K562 (cell line): ENCODE data around the gene CALCOCO2. TPM values are rescaled to one million over a fixed set of nuclear protein-coding genes. Genes with fewer than 3 reads are reported as not detected.
A peak's percentile ranks its signal among the peaks of the same experiment; 100 is the strongest.

Experiments used
- BCL6 ChIP-seq: fragments of 250-450 bp; sonication (Bioruptor Pico); IDR thresholded peaks from 2 replicates; pipeline ENCODE4 v1.4.0; 2020
- BRD4 ChIP-seq: fragments of 200-600 bp; sonication (generic); IDR thresholded peaks from 2 replicates; pipeline ENCODE4 v1.6.1; 2017; ENCODE audit warnings: inconsistent platforms
- CBFB ChIP-seq: sonication (generic); formaldehyde crosslinking; IDR thresholded peaks from 2 replicates; pipeline ENCODE4 v1.4.0; 2020; ENCODE audit warnings: mild to moderate bottlenecking, missing genetic modification reagents
- CBX2 ChIP-seq: fragments of 200-600 bp; sonication (generic); IDR thresholded peaks from one replicate; pipeline ENCODE4 v1.6.1; 2012; ENCODE audit warnings: mild to moderate bottlenecking, low read length, inconsistent platforms; ENCODE audit not compliant: insufficient read depth, poor library complexity, severe bottlenecking
- CHD4 ChIP-seq: fragments of 200-600 bp; sonication (generic); IDR thresholded peaks from 3 replicates; pipeline ENCODE4 v1.6.1; 2012; ENCODE audit warnings: low read depth, mild to moderate bottlenecking, mixed read lengths, low read length, inconsistent platforms; ENCODE audit not compliant: insufficient read depth, insufficient replicate concordance, poor library complexity, severe bottlenecking
- GABPB2 ChIP-seq: fragments of 250-450 bp; sonication (Bioruptor Pico); conservative IDR thresholded peaks from 2 replicates; pipeline ENCODE4 v1.5.1; 2021; ENCODE audit warnings: mild to moderate bottlenecking
- HMGXB4 ChIP-seq: sonication (generic); formaldehyde crosslinking; IDR thresholded peaks from 2 replicates; pipeline ENCODE4 v1.8.1; 2023; ENCODE audit warnings: mild to moderate bottlenecking, missing genetic modification reagents
- IRF1 ChIP-seq: sonication (generic); formaldehyde crosslinking; IDR thresholded peaks from 2 replicates; pipeline ENCODE4 v1.8.0; 2022; ENCODE audit warnings: missing genetic modification reagents, mild to moderate bottlenecking, borderline replicate concordance
- KAT7 ChIP-seq: sonication (generic); formaldehyde crosslinking; IDR thresholded peaks from 2 replicates; pipeline ENCODE4 v1.8.0; 2022; ENCODE audit warnings: missing genetic modification reagents, mild to moderate bottlenecking, borderline replicate concordance
- KDM2B ChIP-seq: fragments of 250-450 bp; sonication (Bioruptor Pico); IDR thresholded peaks from 2 replicates; pipeline ENCODE4 v1.8.0; 2021; ENCODE audit warnings: mild to moderate bottlenecking, moderate library complexity
- MTA3 ChIP-seq: fragments of 450-650 bp; formaldehyde crosslinking; IDR thresholded peaks from 2 replicates; pipeline ENCODE4 v1.6.1; 2017; ENCODE audit warnings: mild to moderate bottlenecking, borderline replicate concordance
- NBN ChIP-seq: fragments of 450-650 bp; IDR thresholded peaks from 2 replicates; pipeline ENCODE4 v1.6.1; 2016; ENCODE audit warnings: low read depth, mild to moderate bottlenecking
- POLR2AphosphoS5 ChIP-seq: IDR thresholded peaks from 2 replicates; pipeline ENCODE4 v1.6.1; 2011; ENCODE audit warnings: mild to moderate bottlenecking, low read depth, low read length, moderate library complexity; ENCODE audit not compliant: control insufficient read depth, insufficient read depth
- PRPF4 ChIP-seq: fragments of 200-400 bp; formaldehyde crosslinking; IDR thresholded peaks from one replicate; pipeline ENCODE4 v1.6.1; 2017; ENCODE audit warnings: low read length, low read depth, mild to moderate bottlenecking; ENCODE audit not compliant: insufficient read depth, poor library complexity, severe bottlenecking
- SMAD3 ChIP-seq: fragments of 450-650 bp; formaldehyde crosslinking; conservative IDR thresholded peaks from 2 replicates; pipeline ENCODE4 v1.4.0; 2020; ENCODE audit warnings: mild to moderate bottlenecking
- STAT6 ChIP-seq: sonication (generic); formaldehyde crosslinking; IDR thresholded peaks from 2 replicates; pipeline ENCODE4 v1.8.1; 2023; ENCODE audit warnings: mild to moderate bottlenecking, missing genetic modification reagents
- YBX1 ChIP-seq: fragments of 450-650 bp; IDR thresholded peaks from 2 replicates; pipeline ENCODE4 v1.7.1; 2016; ENCODE audit warnings: mild to moderate bottlenecking
- ZBTB8A ChIP-seq: fragments of 450-650 bp; IDR thresholded peaks from 2 replicates; pipeline ENCODE4 v1.6.1; 2018; ENCODE audit warnings: mild to moderate bottlenecking, moderate library complexity; ENCODE audit not compliant: partially characterized antibody
- ZNF12 ChIP-seq: sonication (generic); formaldehyde crosslinking; IDR thresholded peaks from 2 replicates; pipeline ENCODE4 v1.4.0; 2020; ENCODE audit warnings: mild to moderate bottlenecking, missing genetic modification reagents
- ZNF77 ChIP-seq: fragments of 250-450 bp; sonication (Bioruptor Pico); IDR thresholded peaks from 2 replicates; pipeline ENCODE4 v1.5.0; 2020
- ZZZ3 ChIP-seq: fragments of 450-650 bp; IDR thresholded peaks from 2 replicates; pipeline ENCODE4 v1.6.1; 2016; ENCODE audit warnings: antibody characterized with exemption, mild to moderate bottlenecking, moderate library complexity
- polyA plus RNA-seq, 8 experiments: library from polyadenylated mRNA; depleted of rRNA in 4 of 8; stranded (reverse) in 5 of 8; unstranded in 3 of 8; fragments of >200 nt; fragmentation: Nextera tagmentation in 2 of 8; fragmentation: Illumina TruSeq in 1 of 8; extraction: Ambion mirVana in 2 of 8; extraction: Trizol in 1 of 8; gene quantifications; 2 replicates each; pipeline versions ENCODE4 v1.2.1 to v1.2.3, GENCODE V29; 2011 to 2014; ENCODE audit warnings: inconsistent platforms in 1 of 8, missing spikeins in 1 of 8
- total RNA-seq, 7 experiments: library from RNA; depleted of rRNA in 6 of 7; stranded (reverse); fragments of >200 nt in 6 of 7; fragmentation: Illumina TruSeq in 2 of 7; extraction: Trizol in 2 of 7; gene quantifications; 2 replicates each; pipeline versions ENCODE4 v1.2.1 to v1.2.3, GENCODE V29; 2011 to 2021; ENCODE audit warnings: low replicate concordance in 1 of 7

CALCOCO2 gene
- total and polyA plus RNA-seq, 9 of the 15 experiments (the other 6 are each of a cell fraction or from before 2014, with no cell fraction given) = 24.1 to 87.3 (median 67.5) TPM

- 0 out of 2 replicates have a peak, but pooled peaks have one; percentile 46 for TF ChIP-seq KDM2B (CRISPR knock-in tag)
- peak; percentile 97 for TF ChIP-seq BCL6 (CRISPR knock-in tag)
- peak; percentile 79; the same call in 1 of the 2 replicates for TF ChIP-seq GABPB2 (CRISPR knock-in tag)
- no peak for TF ChIP-seq ZBTB8A
- TF ChIP-seq YBX1 = no peak
- no peak for TF ChIP-seq NBN
- TF ChIP-seq CBFB (CRISPR knock-in tag) = no peak
- no peak for TF ChIP-seq ZZZ3
- no peak for TF ChIP-seq POLR2AphosphoS5
- no peak for TF ChIP-seq STAT6 (CRISPR knock-in tag)
- peak; percentile 99 for TF ChIP-seq SMAD3 (CRISPR knock-in tag)
- TF ChIP-seq CHD4 = no peak
- TF ChIP-seq ZNF77 = no peak
- no peak for TF ChIP-seq BRD4
- TF ChIP-seq ZNF12 (CRISPR knock-in tag) = no peak
- TF ChIP-seq KAT7 (CRISPR knock-in tag) = no peak
- TF ChIP-seq HMGXB4 (CRISPR knock-in tag) = no peak
- no peak for TF ChIP-seq PRPF4
- TF ChIP-seq IRF1 (CRISPR knock-in tag) = no peak
- no peak for TF ChIP-seq MTA3
- TF ChIP-seq CBX2 = no peak
These were observed 5.1 kb upstream of the CALCOCO2 start (continued) for GRCh38 chr17:48825446-48826381.
